Caki2 (cell line): ENCODE data around the gene C17orf50. TPM values are rescaled to one million over a fixed set of nuclear protein-coding genes. Genes with fewer than 3 reads are reported as not detected.

Source experiments
- DNase-seq: peaks from one replicate; pipeline ENCODE4 v3.0.0-alpha.2; 2015; ENCODE audit warnings: low read depth
- in situ Hi-C: cut with HindIII; loops from 2 replicates; pipeline ENCODE4 v1.10.0; 2016; ENCODE audit warnings: low sequenced_read_pairs, low pct_unique_long_range_greater_than_20kb, mixed read lengths
- total RNA-seq: library from RNA; depleted of rRNA; stranded (reverse); fragments of >200 nt; shearing (Covaris generic); gene quantifications from 2 replicates; pipeline ENCODE4 v1.2.3, GENCODE V29; 2014; ENCODE audit warnings: low replicate concordance

The C17orf50 gene
- total RNA-seq, 1 experiment from 2014 or later, result not detected

- DNase-seq, result no peak
- in situ Hi-C loops, result no loop called here
These were observed 12.4 kb downstream of the C17orf50 start for GRCh38 chr17:35773129-35773528.

- in situ Hi-C loops, result no loop called here
- no peak for DNase-seq
These were observed 13.2 kb downstream of the C17orf50 start for GRCh38 chr17:35773679-35774425.

DNA sequence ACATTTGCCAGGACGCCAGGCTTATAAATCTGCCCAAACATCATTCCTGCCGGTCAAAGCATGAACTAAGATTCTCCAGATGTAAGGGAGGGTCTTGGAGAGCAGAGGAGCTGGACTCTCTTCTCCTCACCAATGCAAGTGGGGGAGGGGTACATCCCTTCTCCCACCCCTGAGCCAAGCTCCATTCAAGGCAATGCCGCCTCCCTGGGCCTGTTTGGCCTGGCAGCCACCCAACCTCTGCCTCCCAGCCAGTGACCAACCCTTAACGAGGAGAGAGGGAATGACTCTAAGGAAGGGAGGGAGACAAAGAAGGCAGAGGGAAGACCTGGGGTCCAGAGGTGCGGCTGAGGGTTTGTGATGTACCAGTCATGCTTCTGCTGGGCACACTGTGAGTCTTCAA lies 13.8 kb downstream of the C17orf50 start:
- in situ Hi-C loops, result no loop called here
- DNase-seq, result no peak

DNA sequence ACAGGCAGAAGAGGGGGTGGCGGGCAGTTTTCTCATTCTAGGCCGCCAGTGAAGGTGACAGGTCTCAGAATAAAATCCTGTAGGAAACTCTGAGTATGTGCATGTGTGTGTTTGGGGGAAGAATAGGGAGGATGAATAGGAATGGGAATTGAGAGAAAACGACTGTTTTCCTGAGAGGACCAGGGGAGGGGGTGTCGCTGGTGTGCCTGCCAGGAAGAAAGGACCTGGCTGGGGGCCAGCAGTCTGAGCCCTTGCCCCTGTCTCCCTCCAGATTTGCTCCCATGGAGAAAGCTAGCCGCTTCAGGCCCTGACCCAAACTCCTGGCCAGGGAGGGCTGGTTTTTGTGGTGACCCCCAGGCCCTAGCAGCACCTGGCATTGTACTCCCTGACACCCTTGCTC lies 14.4 kb downstream of the C17orf50 start:
- in situ Hi-C loops, result no loop called here
- DNase-seq, result no peak

- DNase-seq, result no peak
- in situ Hi-C loops, result no loop called here
These were observed 14.9 kb downstream of the C17orf50 start for GRCh38 chr17:35775583-35775982.

GRCh38 chr17:35778641-35779196 lies 18.0 kb downstream of the C17orf50 start:
- in situ Hi-C loops, result no loop called here
- no peak for DNase-seq

DNA sequence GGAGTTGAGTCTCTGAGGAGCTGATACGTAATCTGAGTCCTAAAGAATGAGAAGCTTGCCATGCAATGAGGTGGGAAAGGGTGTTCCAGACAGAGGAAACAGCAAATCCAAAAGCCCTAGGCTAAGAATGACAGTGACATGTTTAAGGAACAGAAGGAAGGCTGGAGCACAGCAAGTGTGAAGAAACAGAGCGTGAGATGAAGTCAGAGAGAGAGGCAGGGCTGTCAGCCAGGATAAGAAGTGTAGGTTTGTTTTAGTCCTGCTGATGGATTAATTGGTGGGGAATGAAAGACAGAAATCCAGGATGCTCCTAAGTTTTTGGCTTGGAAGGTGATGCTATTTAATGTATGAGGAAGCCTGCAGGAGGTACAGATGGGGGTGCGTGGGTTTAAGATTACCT lies 20.3 kb downstream of the C17orf50 start:
- in situ Hi-C loops, result no loop called here
- no peak for DNase-seq

DNA sequence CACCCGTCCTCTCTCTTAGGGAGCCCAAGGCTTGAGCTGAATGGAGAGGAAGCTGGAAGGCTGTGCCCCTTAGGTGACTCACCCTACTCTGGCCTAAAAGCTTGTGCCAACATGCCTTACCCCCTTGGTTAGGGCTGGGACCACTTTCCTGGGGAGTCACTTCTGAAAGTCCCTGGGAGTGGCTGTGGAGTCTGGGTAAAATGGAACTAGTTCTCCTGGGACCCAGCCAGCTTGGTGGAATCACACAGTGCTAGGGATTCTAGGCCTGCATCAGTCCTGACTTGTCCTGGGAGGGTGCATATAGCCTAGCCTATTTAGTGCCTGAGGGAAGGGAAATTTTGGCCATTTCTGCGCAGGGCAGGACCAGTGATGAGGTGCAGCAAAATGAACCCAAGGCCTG lies 24.2 kb downstream of the C17orf50 start:
- in situ Hi-C loops, result no loop called here
- no peak for DNase-seq

GRCh38 chr17:35786941-35787432 lies 26.3 kb downstream of the C17orf50 start:
- DNase-seq, result no peak

GRCh38 chr17:35788477-35789368 lies 28.0 kb downstream of the C17orf50 start:
- peak; percentile 35 for DNase-seq
- in situ Hi-C loops, result no loop called here

More at GRCh38 chr17:35786941-35787432, 26.3 kb downstream of the C17orf50 start:
- in situ Hi-C loops, result no loop called here

DNA sequence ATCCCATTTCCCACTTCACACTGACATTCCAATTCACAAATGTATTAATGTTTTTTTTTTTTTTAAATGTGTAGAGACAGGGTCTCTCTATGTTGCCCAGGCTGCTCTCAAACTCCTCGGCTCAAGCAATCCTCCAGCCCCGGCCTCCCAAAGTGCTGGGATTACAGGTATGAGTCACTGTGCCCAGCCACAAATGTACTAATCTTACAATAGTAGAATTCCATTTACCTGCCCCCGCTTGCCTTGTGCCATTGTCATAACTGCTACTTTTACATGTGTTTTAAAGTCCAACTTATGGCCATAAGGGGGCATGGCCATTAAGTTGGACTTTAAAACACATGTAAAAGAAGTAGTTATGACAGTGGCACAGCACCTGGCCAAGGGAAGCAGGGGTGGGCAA lies 30.2 kb downstream of the C17orf50 start:
- in situ Hi-C loops, result no loop called here
- DNase-seq, result no peak

GRCh38 chr17:35791681-35792350 lies 31.1 kb downstream of the C17orf50 start:
- in situ Hi-C loops, result no loop called here
- DNase-seq, result no peak

DNA sequence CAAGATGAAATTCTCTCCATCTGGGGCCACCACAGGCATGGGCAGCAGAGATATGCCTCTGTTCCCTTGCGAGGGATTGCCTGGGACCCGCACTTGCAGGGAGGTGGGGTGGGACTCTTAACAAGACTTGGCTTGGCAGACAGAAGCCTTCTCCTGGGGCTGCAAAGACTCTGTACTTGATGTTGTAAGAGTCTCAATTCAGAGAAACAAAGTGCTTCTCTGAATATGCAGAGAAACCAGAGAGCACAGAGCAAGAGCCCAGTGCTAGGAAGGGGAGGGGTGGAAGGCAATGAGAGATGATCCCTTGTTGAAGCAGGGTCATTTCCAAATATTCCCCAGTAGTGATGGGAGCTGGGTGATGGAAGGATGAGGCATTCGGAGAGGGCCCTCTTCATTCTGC lies 32.6 kb downstream of the C17orf50 start:
- DNase-seq, result no peak
- in situ Hi-C loops, result no loop called here

DNA sequence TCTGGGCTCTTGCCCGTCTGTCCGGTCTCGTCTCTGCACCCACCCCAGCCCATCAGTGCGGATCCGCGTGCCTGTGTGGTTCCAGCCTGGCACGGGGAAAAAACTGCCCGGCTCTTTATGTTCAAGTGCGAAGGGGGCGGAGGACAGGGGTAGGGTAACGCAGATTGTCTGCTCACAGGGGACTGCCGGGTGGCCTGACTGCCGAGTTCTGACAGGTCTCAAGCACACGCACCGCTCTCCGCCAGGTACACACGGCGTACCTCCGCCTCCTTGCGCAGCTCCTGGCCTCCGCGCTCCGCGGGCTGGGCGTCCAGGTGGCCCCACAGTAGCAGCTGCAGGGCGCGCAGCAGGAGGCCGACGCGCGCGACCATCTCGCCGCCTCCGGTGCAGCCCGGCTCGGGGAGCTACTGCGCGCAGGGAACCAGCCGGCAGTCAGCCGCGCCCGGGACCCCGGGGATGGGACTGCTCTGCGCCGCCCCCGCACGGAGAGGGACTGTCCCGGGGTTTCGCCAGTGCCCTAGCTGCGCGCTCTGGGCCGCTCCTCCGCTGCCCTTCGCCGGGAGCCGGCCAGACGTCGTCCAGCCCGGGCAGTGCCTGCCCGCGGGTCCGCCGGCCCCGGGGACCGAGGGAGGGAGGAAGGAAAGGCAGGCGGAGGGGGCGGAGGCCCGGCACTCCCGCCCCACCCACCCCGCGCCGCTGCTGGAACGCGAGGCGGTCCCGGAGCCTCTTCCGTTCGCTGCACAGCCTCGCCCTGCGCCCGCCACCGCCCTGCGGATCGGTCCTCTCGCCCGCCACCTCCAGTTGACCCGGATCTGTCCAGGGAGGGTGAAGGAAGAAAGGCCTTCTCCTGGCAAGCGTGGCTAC lies 34.6 kb downstream of the C17orf50 start, which contains the start of gene MMP28:
MMP28 (minus strand) TSS at position 635 of the 864 bp plus-strand sequence; CDS start at position 371, 264 bp downstream.
- DNase-seq, result peak; percentile 37
- in situ Hi-C loops, result no loop called here

DNA sequence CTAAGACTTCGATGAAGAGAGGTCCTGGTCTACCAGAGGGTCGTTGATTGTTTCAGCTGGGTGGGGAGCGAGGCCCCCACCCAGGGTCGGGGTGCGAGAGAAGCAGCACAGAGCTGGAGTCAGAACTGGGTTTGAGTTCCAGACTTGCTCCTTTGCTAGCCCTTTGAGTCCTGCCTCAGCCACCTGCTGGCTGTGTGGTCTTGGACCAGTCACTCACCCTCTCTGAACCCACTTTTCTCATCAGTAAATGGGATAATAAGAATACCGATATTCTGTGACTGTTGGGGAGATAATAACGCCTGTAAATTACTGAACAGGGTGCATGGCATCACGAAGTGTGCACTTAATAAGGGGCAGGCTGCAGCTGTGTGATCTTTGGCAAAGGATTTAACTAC lies 35.2 kb downstream of the C17orf50 start:
- in situ Hi-C loops, result no loop called here
- DNase-seq, result no peak

GRCh38 chr17:35796942-35797341 lies 36.3 kb downstream of the C17orf50 start:
- in situ Hi-C loops, result no loop called here
- no peak for DNase-seq

DNA sequence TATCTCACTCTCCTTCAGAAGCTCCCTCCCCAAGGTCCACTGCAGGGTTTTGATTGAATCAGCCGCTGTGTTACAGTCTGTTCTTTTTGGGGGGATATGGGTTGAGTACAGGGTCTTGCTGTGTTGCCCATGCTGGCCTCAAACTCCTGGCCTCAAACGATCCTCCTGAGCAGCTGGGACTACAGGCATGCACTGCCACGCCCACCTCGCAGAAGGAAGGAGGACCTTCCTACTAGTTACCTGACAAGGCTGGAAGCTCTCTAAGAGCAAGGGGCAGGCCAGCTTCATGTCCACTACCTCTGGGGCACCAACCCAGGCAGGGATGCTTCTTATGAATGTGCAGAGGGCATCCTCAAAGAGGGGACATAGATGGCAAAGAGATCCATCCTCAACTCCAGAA lies 36.7 kb downstream of the C17orf50 start:
- in situ Hi-C loops, result no loop called here
- DNase-seq, result no peak
